MG63 (cell line): ENCODE results near the gene GNAS. TPM values are rescaled to one million over a fixed set of nuclear protein-coding genes. Genes with fewer than 3 reads are reported as not detected.

Source experiments
- DNase-seq: peaks from one replicate; pipeline ENCODE4 v3.0.0-alpha.2; 2020
- H3K27me3 ChIP-seq: fragments of 250-450 bp; sonication (Bioruptor Pico); 2 replicates; pipeline ENCODE4 v1.5.1; 2020; ENCODE audit warnings: mild to moderate bottlenecking, moderate library complexity
- H3K36me3 ChIP-seq: fragments of 250-450 bp; sonication (Bioruptor Pico); 2 replicates; pipeline ENCODE4 v1.5.1; 2020; ENCODE audit warnings: mild to moderate bottlenecking, moderate library complexity
- H3K4me3 ChIP-seq: fragments of 250-450 bp; sonication (Bioruptor Pico); 2 replicates; pipeline ENCODE4 v1.5.1; 2020; ENCODE audit warnings: mild to moderate bottlenecking, moderate library complexity
- H3K9me3 ChIP-seq: fragments of 250-450 bp; sonication (Bioruptor Pico); 2 replicates; pipeline ENCODE4 v1.5.1; 2020; ENCODE audit warnings: mild to moderate bottlenecking, moderate library complexity
- total RNA-seq: library from RNA; depleted of rRNA; stranded (reverse); fragments of >200 nt; shearing (Covaris generic); gene quantifications from 2 replicates; pipeline ENCODE4 v1.2.3, GENCODE V29; 2014; ENCODE audit warnings: low replicate concordance

GNAS gene
- total RNA-seq, 1 experiment from 2014 or later, result 560 TPM

DNA sequence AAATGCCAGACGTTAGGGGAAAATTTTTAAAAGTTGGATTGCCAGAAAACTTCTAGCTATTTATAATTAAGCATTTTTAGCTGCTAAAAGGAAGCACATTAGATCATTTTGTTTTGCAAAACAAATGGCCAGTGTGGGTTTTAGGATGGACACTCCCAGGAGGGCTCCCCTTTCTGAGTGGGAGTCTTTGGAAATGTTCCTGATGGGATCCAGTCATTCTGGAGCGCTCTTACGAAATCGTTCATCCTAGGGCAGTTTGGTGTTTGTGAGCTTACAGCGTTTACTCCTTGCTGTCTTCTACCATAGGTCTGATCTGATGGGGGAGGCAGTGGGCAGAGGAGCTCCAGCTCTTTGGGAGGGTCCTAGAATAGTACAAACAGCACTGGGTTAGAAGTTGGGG, 14.7 kb downstream of the GNAS start:
- DNase-seq, result no peak
- Histone ChIP-seq H3K4me3 (no peak overlapping the region), H3K36me3 (no peaks in the 10 kb centered on the region), H3K27me3 (peaks cover 3% of the 10 kb centered on the region), H3K9me3 (no peaks in the 10 kb centered on the region)

DNA sequence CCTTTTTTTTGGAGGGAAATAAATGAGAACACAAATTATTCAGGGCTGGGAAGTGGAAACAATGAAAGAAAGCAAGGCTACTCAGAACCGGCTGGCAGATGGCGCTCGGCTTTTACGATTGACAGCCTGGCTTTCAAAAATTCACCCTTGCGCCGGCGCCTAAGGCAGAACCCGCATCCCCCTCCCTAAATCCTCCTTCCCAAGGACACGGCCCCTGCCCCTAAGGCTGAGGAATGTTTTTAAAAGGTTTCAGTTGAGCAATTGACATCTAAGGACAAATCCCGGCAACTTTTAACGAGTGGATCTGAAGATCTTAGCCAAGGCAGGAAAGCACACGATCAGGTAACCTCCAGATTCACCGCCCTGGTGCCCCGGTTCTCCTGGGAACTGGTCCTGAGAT, 16.3 kb downstream of the GNAS start:
- Histone ChIP-seq H3K9me3 (no peaks in the 10 kb centered on the region), H3K4me3 (no peak overlapping the region), H3K27me3 (no peaks in the 10 kb centered on the region; the same call in none of the 2 replicates), H3K36me3 (no peaks in the 10 kb centered on the region)
- no peak for DNase-seq

DNA sequence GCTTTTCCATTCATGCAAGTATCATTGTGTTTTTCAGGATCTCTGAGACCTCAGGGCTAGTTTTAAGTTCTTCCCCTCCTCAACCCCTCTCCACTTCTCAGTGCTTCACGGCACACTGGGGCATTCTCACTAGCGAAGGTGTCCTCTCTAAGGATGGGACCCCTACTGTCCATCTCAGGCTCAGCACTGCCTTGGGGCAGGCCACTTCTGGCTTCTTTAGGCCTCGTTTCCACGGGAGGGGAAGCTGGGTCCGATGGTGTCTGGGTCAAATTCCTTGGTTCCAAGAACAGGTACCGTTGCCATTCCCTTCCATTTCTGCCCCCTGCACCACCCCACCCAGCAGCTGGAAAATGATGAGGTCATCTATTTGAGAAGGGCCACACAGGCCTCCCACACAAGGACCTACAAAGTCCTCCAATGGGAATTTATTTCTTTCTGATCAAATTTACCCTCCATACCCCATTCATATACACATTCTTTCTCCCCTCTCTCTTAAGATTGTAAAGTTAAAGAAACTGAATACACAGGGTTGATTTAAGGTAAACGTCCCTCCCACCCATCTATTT, 17.2 kb downstream of the GNAS start:
- Histone ChIP-seq H3K9me3 (no peaks in the 10 kb centered on the region), H3K4me3 (no peak overlapping the region), H3K36me3 (no peaks in the 10 kb centered on the region), H3K27me3 (no peaks in the 10 kb centered on the region)
- no peak for DNase-seq

GRCh38 chr20:58870293-58871014, 17.9 kb downstream of the GNAS start:
- Histone ChIP-seq H3K36me3 (no peaks in the 10 kb centered on the region), H3K27me3 (no peaks in the 10 kb centered on the region), H3K9me3 (no peaks in the 10 kb centered on the region), H3K4me3 (no peak overlapping the region)
- DNase-seq, result peak; percentile 52

DNA sequence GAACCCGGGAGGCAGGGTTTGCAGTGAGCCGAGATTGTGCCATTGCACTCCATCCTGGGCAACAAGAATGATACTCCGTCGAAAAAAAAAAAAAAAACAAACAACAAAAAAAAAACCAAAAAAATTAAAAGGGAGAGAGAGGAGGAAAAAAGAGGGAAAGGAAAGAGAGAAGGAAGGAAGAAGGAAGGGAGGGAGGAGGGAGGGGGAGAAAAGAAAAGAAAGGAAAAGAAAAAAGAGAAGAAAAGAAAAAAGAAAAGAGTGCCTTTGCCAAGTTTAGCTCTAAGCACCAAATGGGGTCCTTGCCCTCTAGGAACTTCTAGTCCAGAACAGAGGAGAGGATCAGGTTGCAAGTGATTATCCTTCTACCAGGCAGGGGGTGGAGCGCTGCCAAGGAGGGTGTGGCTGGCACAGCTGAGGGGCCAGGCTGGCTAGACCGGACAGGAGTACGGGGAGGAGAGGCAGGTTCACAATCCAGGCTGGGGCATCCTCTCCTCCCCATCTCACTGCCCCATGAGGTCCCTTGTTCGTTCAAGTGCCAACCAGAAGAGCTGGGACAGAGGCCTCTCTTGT, 19.1 kb downstream of the GNAS start:
- Histone ChIP-seq H3K9me3 (no peaks in the 10 kb centered on the region), H3K4me3 (no peak overlapping the region)
- no peak for DNase-seq

GRCh38 chr20:58874469-58874868, 22.0 kb downstream of the GNAS start:
- Histone ChIP-seq H3K36me3 (no peaks in the 10 kb centered on the region), H3K4me3 (no peak overlapping the region), H3K9me3 (no peaks in the 10 kb centered on the region), H3K27me3 (no peaks in the 10 kb centered on the region)
- no peak for DNase-seq

More for the DNA sequence above, 19.1 kb downstream of the GNAS start:
- no peaks in the 10 kb centered on the region for H3K27me3 ChIP-seq
- H3K36me3 ChIP-seq, result no peaks in the 10 kb centered on the region

GRCh38 chr20:58875111-58875510, 22.6 kb downstream of the GNAS start:
- Histone ChIP-seq H3K27me3 (0 out of 2 replicates have a peak, but pooled peaks cover under 1% of the 10 kb centered on the region), H3K9me3 (no peaks in the 10 kb centered on the region), H3K36me3 (no peaks in the 10 kb centered on the region), H3K4me3 (no peak overlapping the region)
- DNase-seq, result no peak

GRCh38 chr20:58875541-58876134, 23.1 kb downstream of the GNAS start:
- Histone ChIP-seq H3K4me3 (no peak overlapping the region), H3K36me3 (no peaks in the 10 kb centered on the region), H3K9me3 (no peaks in the 10 kb centered on the region), H3K27me3 (0 out of 2 replicates have a peak, but pooled peaks cover 6% of the 10 kb centered on the region)
- DNase-seq, result peak; percentile 82

GRCh38 chr20:58876437-58876836, 23.9 kb downstream of the GNAS start:
- DNase-seq, result no peak
- Histone ChIP-seq H3K36me3 (no peaks in the 10 kb centered on the region), H3K4me3 (no peak overlapping the region), H3K27me3 (0 out of 2 replicates have a peak, but pooled peaks cover 6% of the 10 kb centered on the region), H3K9me3 (no peaks in the 10 kb centered on the region)

GRCh38 chr20:58877050-58877975, 24.8 kb downstream of the GNAS start:
- 0 out of 2 replicates have a peak, but pooled peaks cover 6% of the 10 kb centered on the region for H3K27me3 ChIP-seq
- H3K9me3 ChIP-seq, result no peaks in the 10 kb centered on the region
- no peak for DNase-seq
- H3K4me3 ChIP-seq, result no peak overlapping the region
- no peaks in the 10 kb centered on the region for H3K36me3 ChIP-seq

- Histone ChIP-seq H3K27me3 (0 out of 2 replicates have a peak, but pooled peaks cover 6% of the 10 kb centered on the region), H3K36me3 (no peaks in the 10 kb centered on the region), H3K9me3 (no peaks in the 10 kb centered on the region), H3K4me3 (no peak overlapping the region)
- DNase-seq, result no peak
These were observed 25.5 kb downstream of the GNAS start for GRCh38 chr20:58877976-58878360.

GRCh38 chr20:58878399-58878798, 25.9 kb downstream of the GNAS start:
- Histone ChIP-seq H3K9me3 (no peaks in the 10 kb centered on the region), H3K27me3 (0 out of 2 replicates have a peak, but pooled peaks cover 6% of the 10 kb centered on the region), H3K4me3 (no peak overlapping the region), H3K36me3 (no peaks in the 10 kb centered on the region)
- DNase-seq, result no peak

DNA sequence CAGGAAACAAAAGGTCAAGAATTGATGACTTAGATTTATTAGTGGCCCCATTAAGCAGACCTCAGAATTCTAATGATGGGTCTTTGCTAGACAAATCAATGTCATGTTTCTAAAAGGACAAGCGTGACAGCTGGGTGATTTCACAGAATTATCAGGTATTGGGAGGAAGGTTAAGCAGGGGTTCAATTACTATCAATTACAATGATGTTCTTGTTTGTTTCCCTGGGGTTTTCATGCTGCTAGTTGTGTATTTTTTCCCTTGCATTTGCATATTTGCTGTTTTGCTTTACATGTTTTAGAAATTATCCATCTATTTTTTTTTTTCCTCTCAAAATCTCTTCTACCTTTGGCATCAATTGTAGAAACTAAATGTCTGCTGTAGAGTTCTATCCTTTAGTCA, 27.9 kb downstream of the GNAS start:
- no peak for DNase-seq
- no peaks in the 10 kb centered on the region for H3K36me3 ChIP-seq
- H3K9me3 ChIP-seq, result no peaks in the 10 kb centered on the region
- 0 out of 2 replicates have a peak, but pooled peaks cover 6% of the 10 kb centered on the region for H3K27me3 ChIP-seq
- no peak overlapping the region for H3K4me3 ChIP-seq

- Histone ChIP-seq H3K9me3 (no peaks in the 10 kb centered on the region), H3K4me3 (no peak overlapping the region), H3K36me3 (no peaks in the 10 kb centered on the region), H3K27me3 (0 out of 2 replicates have a peak, but pooled peaks cover 6% of the 10 kb centered on the region)
- DNase-seq, result no peak
These were observed 28.7 kb downstream of the GNAS start for GRCh38 chr20:58880994-58881752.

- DNase-seq, result no peak
- no peaks in the 10 kb centered on the region for H3K9me3 ChIP-seq
- H3K27me3 ChIP-seq, result 0 out of 2 replicates have a peak, but pooled peaks cover 6% of the 10 kb centered on the region
- no peak overlapping the region for H3K4me3 ChIP-seq
- H3K36me3 ChIP-seq, result no peaks in the 10 kb centered on the region
These were observed 30.2 kb downstream of the GNAS start for GRCh38 chr20:58882704-58883089.

- Histone ChIP-seq H3K27me3 (0 out of 2 replicates have a peak, but pooled peaks cover 6% of the 10 kb centered on the region), H3K9me3 (no peaks in the 10 kb centered on the region), H3K4me3 (no peak overlapping the region), H3K36me3 (no peaks in the 10 kb centered on the region)
- DNase-seq, result no peak
These were observed 30.8 kb downstream of the GNAS start for GRCh38 chr20:58883241-58883691.
